ENCODE results near the gene ZNF678. TPM values are rescaled to one million over a fixed set of nuclear protein-coding genes. Genes with fewer than 3 reads are reported as not detected.

Gene ZNF678
- total RNA-seq, 1 donor from 2014 or later = 15.2 TPM

DNA sequence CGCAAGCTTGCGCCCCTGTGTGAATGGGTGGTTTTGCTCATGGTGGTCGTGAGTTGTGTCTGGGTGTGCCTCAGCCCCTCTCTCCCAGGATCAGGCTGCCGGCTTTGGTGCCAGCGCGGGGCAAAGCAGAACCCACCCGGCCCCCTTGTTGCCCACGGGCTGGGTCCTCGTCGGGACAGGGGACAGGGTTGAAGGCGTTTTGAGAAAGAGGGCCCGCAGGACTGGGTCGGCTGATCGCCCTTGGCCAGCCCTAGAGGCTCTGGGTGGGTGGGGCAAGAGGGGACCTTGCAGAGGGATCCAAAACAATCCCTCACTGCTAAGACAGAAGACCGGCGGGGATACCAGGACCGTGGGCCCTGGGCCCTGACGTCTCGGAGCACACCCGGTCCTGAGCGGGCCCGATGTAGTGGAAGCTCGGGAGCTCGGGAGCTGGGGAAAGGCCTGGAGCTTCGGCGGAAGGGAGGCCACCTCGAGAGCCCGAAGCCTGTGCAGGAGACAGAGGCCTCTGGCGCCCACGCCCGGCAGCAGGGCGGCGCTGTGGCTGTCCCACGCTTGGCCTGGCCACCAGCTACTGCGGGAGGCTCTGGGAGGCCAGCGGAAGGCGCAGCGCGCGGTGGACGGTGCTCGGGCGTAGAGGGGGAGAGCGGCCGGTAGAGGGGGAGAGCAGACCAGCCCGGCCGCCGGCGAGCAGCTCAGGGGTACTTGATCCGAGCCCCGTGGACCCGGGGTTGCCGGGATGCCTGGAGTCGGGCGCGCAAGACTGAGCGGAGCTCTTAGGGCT lies 2.8 kb upstream of the ZNF678 start:
- no peaks in the 10 kb centered on the region for H3K9me3 ChIP-seq
- no peak for TF ChIP-seq POLR2A (IDR thresholded peaks at IDR 0.05)
- no peak for TF ChIP-seq POLR2AphosphoS5 (IDR thresholded peaks at IDR 0.05; ENCODE audit: insufficient read depth in 1 of 2, low read depth in 1 of 2)
- TF ChIP-seq, protein P1, sequence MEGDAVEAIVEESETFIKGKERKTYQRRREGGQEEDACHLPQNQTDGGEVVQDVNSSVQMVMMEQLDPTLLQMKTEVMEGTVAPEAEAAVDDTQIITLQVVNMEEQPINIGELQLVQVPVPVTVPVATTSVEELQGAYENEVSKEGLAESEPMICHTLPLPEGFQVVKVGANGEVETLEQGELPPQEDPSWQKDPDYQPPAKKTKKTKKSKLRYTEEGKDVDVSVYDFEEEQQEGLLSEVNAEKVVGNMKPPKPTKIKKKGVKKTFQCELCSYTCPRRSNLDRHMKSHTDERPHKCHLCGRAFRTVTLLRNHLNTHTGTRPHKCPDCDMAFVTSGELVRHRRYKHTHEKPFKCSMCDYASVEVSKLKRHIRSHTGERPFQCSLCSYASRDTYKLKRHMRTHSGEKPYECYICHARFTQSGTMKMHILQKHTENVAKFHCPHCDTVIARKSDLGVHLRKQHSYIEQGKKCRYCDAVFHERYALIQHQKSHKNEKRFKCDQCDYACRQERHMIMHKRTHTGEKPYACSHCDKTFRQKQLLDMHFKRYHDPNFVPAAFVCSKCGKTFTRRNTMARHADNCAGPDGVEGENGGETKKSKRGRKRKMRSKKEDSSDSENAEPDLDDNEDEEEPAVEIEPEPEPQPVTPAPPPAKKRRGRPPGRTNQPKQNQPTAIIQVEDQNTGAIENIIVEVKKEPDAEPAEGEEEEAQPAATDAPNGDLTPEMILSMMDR (IDR thresholded peaks at IDR 0.05) = no peak
- no peaks in the 10 kb centered on the region for H3K27me3 ChIP-seq
- peaks cover 19% of the 10 kb centered on the region for H3K4me1 ChIP-seq
- DNase-seq (ENCODE audit: extremely low spot score in 2 of 2) = no peak
- H3K36me3 ChIP-seq = no peaks in the 10 kb centered on the region
- no peak overlapping the region for H3K27ac ChIP-seq
- peak overlapping the region; percentile 25 to 30 for H3K4me3 ChIP-seq
- intact Hi-C loops (cut with DNase I) = no loop called here

DNA sequence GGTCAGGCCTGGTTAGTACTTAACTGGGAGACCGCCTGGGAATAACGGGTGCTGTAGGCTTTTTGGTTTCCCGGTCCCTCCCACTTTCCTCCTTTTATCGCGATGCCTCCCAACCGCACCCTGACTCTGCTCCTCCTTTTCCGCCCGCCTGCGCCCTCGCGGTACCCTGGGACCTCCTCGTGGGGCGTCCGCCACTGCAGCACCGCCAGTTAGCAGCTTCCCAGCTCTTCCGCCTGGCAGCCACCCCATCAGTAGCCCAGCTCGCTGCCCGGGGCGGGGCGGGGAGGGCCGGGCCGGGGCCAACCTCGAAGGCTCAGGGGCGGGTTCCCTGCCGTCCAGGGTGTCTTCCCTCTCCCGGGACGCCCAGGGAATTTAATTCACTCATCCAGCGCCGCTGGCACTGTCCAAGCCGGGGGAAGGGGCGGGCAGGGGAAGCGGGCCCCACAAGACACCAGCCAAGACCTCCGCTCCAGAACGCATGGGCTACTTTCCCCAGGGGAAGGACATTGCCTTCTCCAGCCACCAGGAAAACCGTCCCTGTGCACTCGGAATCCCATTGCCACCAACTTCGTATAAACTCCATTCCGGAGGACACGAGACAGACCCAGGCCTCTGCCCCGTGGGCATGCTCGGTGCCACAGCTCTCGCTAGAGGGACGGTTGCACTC lies 2.0 kb upstream of the ZNF678 start:
- Histone ChIP-seq H3K9me3 (no peaks in the 10 kb centered on the region), H3K4me3 (peak overlapping the region; percentile 25 to 30), H3K36me3 (no peaks in the 10 kb centered on the region), H3K27me3 (no peaks in the 10 kb centered on the region), H3K4me1 (peaks cover 19% of the 10 kb centered on the region), H3K27ac (no peak overlapping the region)
- TF ChIP-seq POLR2AphosphoS5 (IDR thresholded peaks at IDR 0.05; ENCODE audit: insufficient read depth in 1 of 2, low read depth in 1 of 2) (no peak), POLR2A (IDR thresholded peaks at IDR 0.05) (no peak)
- TF ChIP-seq, protein P1 (IDR thresholded peaks at IDR 0.05) = no peak
- no peak for DNase-seq (ENCODE audit: extremely low spot score in 2 of 2)
- intact Hi-C loops (cut with DNase I) = no loop called here

DNA sequence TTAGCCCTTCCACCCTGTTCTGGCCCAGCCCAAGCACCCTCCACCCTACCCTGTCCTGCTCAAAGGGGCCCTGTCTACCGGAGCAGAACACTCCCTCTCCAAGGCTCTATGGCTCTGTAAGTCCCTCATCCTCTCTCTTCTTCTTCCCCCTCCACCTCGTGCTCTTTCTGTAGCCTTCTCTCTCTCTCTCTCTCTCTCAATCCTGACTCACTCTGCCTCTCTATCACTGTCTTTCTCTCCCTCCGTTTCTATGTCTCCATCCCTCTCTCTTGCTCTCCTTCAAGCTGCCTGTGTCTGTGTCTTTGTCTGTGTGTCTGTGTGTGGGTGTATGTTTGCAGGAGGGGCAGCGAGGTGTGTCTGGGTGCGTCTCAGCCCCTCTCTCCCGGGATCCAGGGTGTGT lies 1.3 kb upstream of the ZNF678 start:
- TF ChIP-seq POLR2AphosphoS5 (IDR thresholded peaks at IDR 0.05; ENCODE audit: insufficient read depth in 1 of 2, low read depth in 1 of 2) = no peak
- no peak for TF ChIP-seq POLR2A (IDR thresholded peaks at IDR 0.05)
- TF ChIP-seq, protein P1 (IDR thresholded peaks at IDR 0.05) = no peak
- Histone ChIP-seq H3K4me3 (no peak overlapping the region), H3K4me1 (peaks cover 19% of the 10 kb centered on the region), H3K27ac (no peak overlapping the region), H3K36me3 (no peaks in the 10 kb centered on the region), H3K9me3 (no peaks in the 10 kb centered on the region), H3K27me3 (no peaks in the 10 kb centered on the region)
- intact Hi-C loops (cut with DNase I) = no loop called here
- no peak for DNase-seq (ENCODE audit: extremely low spot score in 2 of 2)

DNA sequence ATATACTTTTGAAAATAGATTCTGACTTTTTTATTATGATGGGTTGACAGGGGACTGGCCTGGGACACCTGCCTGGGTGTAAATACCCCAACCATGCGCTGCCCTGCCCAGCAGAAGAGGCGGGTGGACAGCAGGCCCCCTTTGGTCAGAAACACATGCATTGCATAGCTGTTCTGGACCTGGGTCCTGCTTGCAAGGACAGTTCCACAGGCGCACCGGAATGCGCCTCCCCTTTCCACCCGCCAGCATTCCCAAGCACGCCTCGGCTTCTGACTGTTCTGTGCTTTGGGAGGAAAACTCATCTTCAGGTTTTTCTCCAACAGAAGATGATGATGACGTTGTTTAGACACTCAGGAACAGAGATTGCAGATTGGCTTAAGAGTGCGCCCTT lies 428 bp upstream of the ZNF678 start:
- H3K27ac ChIP-seq = no peak overlapping the region
- intact Hi-C loops (cut with DNase I) = no loop called here

More for the DNA sequence above, 428 bp upstream of the ZNF678 start:
- Histone ChIP-seq H3K9me3 (no peaks in the 10 kb centered on the region), H3K4me3 (peak overlapping the region in 1 of 2 donors; percentile 66), H3K4me1 (peaks cover 19% of the 10 kb centered on the region), H3K36me3 (no peaks in the 10 kb centered on the region), H3K27me3 (no peaks in the 10 kb centered on the region)
- DNase-seq (ENCODE audit: extremely low spot score in 2 of 2) = no peak
- no peak for TF ChIP-seq POLR2AphosphoS5 (IDR thresholded peaks at IDR 0.05; ENCODE audit: insufficient read depth in 1 of 2, low read depth in 1 of 2)
- no peak for TF ChIP-seq POLR2A (IDR thresholded peaks at IDR 0.05)
- TF ChIP-seq, protein P1 (IDR thresholded peaks at IDR 0.05) = no peak
